HG02970 (cell line): ENCODE measurements around the gene PCBP2.
A peak's percentile ranks its signal among the peaks of the same experiment; 100 is the strongest.
"Not testable (repeated sequence)": the region's sequence is repeated elsewhere in the genome, so short reads cannot be mapped to it uniquely, and the experiment has no call there.

ENCODE experiments used
- ATAC-seq: cut with Tn5 transposase; IDR thresholded peaks from one replicate; pipeline ENCODE4 v1.9.1; 2021; ENCODE audit warnings: mild to moderate bottlenecking, moderate library complexity, moderate number of reproducible peaks; ENCODE audit not compliant: unreplicated experiment, low FRiP score

Gene PCBP2

DNA sequence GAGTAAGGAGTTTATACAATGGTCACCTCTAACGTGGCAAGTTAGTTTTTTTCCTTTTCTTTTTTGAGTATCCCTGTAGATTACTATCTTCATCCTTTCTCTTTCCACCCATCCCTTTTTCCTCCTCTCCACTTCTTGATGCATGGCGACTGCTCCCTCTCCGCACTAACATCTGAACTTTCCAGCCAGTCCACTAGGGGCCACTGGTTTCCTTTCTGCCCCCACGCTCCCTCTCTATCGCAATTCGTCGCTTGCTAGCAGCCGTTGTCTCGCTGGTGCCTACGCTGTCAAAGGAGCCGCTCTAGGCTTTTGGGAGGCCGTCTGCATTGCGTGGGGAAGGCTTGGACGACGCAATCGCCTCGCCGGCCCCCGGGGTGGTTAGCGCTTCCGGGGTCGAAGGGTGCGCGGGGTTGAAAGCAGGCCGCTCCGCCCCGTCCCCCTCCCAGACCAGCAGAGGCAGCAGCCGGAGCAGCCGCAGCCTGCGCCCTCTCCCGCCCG lies at the start of gene PCBP2:
Gene PCBP2, plus strand, starts transcription at position 442 of the 498 bp plus-strand sequence. CDS start 2,699 bp downstream, outside the sequence.
- peak; percentile 93 for ATAC-seq

DNA sequence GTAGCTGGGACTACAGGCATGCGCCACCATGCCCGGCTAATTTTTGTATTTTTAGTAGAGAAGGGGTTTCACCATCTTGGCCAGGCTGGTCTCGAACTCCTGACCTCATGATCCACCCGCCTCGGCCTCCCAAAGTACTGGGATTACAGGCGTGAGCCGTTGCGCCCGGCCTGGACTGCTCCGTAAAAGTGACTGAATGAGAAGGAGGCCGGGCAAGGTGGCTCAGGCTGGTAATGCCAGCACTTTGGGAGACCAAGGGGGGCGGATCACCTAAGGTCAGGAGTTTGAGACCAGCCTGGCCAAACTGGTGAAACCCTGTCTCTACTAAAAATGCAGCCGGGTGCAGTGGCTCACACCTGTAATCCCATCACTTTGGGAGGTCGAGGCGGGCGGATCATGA lies 49.6 kb upstream of the PCBP2 start:
- ATAC-seq = not testable (repeated sequence)

DNA sequence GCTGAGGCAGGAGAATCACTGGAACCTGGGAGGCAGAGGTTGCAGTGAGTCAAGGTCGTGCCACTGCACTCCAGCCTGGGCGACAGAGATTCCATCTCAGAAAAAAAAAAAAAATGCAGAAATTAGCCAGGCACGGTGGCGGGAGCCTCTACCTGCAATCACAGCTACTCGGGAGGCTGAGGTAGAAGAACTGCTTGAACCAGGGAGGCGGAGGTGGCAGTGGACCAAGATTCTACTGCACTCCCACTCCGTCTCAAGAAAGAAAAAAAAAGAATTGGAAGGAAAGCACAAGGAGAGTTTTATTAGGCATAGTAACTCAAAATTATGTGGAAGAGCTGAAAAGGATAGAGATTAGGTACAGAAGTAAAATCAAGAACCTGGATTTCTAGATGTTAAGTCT lies 49.0 kb upstream of the PCBP2 start:
- ATAC-seq = no peak

DNA sequence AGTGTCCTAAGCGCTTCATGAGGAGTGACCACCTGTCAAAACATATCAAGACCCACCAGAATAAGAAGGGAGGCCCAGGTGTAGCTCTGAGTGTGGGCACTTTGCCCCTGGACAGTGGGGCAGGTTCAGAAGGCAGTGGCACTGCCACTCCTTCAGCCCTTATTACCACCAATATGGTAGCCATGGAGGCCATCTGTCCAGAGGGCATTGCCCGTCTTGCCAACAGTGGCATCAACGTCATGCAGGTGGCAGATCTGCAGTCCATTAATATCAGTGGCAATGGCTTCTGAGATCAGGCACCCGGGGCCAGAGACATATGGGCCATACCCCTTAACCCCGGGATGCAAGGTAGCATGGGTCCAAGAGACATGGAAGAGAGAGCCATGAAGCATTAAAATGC lies 41.0 kb upstream of the PCBP2 start:
- no peak for ATAC-seq

DNA sequence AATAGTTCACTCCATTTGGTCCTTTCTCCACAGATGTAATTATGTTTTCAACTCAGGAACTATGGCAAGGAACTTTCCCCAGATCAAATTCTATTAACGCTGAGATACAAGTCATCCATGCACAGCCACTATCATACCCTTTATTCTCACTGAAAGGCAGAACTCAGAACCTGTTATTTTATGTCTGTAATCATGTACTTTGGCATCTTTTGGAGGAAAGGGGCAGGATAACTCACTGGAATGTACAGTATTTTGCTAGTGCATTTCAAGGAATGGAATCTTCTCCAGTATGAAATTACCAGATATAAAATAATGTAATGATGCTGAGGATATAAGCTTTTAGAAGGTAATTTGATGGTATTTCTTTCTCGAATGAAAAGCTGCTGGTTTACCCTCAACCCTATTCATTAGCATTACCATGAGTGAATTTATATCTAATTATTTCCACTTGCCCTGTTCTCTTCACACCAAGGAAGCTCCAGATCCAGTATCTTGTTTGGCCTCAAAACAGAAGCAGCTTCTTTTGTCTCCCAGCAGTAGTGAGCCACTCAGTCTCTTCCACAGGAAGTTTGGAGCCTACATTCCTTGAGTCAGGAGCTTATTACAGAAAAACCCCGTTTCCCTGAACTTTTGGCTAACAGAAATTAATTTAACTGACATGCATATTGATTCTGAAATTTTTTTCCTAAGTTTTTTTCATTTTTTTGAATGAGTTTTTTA lies 38.3 kb upstream of the PCBP2 start:
- ATAC-seq = no peak

DNA sequence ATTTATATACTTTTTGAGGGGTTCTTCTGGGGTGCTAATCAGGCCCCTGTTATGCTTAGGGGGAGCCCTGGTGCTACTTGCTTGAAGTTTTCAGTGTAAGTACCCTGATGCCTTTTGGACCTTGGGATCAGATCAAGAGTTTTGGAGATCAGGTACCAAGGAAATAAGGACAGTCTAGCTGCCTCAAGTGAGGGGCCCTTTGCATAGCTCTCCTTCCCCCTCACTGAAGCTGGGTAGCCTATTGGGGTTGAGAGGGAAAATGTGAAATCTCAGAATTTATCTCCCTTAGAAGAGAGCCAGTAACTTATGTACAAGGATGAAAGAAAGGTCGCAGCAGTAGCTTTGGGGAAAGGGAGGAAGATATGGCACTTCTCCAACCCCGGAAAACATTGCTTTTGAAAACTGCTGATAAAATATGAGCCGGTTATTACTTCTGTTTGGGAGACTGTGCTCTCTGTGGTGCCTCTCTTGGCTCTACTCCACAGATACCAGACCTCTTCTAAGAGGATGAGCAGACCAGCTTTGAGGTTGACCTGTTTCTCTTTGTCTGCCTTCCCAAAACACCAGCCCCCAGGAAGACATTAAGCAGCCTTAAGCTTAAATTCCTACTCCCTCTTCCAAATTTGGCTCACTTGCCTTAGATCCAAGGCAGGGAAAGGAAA lies 37.0 kb upstream of the PCBP2 start:
- no peak for ATAC-seq

DNA sequence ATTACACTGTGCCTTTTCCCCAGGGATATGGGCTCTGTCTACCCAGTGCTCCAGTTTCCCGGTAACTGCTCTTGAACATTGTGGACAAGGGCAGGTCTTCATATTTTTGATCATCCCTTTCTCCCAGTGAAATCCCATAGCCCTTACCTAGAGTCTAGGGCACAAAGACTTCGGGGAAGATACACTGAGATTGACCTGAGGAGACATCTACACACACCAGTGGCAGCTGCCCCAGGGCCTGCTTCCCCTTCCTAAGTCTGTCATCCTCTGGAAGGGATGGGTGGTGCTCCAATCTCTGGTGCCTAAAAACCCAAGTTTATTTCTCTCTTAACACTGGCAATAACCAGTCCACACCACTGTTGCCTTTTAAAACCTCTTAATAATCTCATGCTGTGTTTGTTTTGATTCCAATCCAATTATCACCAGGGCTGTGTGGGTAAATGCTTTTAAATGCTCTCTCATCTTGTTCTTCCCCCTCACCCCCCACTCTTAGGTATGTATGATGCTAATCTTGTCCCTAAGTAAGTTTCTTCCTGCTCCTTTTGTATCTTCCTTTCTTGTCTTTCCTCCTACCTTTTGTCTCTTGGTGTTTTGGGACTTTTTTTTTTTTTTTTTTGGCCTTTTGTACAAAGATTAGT lies 36.0 kb upstream of the PCBP2 start:
- not testable (repeated sequence) for ATAC-seq

DNA sequence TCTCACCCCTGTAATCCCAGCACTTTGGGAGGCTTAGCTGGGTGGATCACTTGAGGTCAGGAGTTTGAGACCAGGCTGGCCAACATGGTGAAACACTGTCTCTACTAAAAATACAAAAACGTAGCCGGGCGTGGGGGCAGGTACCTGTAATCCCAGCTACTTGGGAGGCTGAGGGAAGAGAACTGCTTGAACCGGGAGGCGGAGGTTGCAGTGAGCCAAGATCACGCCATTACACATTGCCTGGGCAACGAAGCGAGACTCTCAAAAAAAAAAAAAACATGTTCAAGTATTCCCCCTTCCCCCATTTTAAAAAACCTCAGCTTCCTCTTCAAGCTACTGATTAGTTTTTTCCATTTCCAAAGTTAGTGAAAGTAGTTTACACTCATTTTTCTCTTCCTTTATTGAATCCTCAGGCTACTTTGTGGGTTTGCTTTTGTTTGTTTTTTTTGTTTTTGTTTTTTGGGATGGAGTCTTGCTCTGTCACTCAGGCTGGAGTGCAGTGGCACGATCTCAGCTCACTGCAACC lies 34.5 kb upstream of the PCBP2 start:
- not testable (repeated sequence) for ATAC-seq

DNA sequence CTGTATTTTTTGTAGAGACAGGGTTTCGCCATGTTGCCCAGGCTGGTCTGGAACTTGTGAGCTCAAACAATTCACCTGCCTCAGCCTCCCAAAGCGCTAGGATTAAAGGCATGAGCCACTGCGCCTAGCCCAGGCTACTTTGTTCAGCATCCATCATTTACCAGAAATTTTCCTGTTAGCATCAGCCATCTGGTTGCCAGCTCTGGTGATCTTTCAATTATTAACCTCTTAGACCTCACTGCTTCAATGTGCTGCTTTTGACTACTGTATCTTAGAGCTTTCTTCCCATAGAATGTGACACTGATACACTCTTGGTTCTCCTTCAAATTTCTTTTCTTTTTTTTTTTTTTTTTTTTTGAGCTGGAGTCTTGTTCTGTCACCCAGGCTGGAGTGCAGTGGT lies 33.7 kb upstream of the PCBP2 start:
- ATAC-seq = no peak

DNA sequence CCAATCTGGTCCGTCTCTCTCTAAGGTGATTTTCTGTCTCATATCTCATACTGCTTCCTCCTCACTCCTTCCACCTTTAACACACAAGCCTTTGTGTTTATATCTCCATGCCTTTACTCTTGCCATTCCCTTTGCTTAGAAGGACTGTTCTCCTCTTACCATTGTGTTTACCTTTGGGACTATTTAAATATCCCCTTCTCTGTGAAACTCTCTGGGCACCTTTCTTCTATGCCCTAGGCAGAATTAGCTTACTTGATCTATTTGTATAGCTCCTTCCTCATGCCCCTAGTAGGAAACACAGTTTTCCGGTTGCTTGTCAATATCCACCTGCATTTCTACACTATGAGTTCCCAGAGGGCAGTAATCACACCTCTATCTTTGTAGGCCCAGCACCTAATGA lies 32.1 kb upstream of the PCBP2 start:
- ATAC-seq = no peak

DNA sequence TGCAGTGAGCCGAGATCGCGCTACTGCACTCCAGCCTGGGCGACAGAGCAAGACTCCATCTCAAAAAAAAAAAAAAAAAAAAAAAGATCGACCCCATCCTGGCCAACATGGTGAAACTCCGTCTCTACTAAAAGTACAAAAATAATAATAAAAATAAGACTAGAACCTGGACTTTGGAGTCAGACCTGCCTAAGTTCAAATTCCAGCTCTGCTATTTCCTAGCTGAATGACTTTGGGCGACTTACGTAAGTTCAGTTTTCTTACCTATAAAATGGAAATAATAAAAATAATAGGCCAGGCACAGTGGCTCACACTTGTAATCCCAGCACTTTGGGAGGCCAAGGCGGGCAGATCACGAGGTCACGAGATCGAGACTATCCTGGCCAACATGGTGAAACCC lies 29.7 kb upstream of the PCBP2 start:
- not testable (repeated sequence) for ATAC-seq

DNA sequence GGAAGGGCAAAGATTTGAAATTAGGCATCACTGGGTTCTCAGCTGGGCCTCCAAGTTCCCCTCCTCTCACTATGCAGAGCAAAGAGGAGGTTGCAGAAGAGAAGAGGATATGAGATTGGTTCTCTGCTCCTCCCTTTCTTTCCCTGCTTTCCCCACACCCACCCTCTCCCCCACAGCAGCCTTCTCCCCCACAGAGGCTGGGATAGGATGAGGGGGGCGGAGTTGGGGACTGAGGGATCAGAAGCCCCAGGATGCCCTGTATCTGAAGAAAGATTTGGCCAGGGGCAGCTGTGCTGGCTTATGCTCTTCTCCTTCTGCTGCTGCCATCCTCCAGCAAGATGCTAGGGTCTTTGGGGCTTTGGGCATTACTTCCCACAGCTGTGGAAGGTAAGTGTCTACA lies 28.3 kb upstream of the PCBP2 start, which contains the start of gene AMHR2:
Gene AMHR2, plus strand, starts transcription at position 259 of the 400 bp plus-strand sequence. Its CDS starts 80 bp downstream, at position 339.
- no peak for ATAC-seq

DNA sequence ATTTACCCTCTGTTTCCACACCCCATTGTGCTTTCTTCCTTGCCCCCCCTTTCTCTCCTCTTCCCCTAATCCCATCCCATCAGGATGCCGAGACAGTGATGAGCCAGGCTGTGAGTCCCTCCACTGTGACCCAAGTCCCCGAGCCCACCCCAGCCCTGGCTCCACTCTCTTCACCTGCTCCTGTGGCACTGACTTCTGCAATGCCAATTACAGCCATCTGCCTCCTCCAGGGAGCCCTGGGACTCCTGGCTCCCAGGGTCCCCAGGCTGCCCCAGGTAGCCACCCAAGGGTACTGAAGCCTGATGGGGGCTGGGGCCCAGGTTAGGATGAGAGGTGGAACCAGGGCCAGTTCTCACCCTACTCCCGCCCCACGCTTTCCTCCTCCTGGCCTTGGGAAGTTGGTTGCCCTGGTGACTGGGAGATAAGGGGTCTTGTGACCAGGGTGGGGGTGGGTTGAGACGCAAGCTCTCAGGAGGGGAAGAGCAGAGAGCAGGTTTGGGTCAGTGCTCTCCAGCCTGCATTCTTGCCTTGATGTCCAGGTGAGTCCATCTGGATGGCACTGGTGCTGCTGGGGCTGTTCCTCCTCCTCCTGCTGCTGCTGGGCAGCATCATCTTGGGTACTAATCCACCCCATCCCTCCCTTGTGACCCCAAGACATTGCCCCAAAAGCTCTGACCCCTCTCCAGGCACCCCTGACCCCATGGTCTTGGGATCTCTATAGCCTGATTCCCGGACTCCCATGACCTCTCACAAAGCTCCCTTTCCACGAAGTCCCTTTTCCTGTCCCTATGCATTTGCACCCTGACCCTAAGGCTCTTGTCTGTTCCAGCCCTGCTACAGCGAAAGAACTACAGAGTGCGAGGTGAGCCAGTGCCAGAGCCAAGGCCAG lies 27.0 kb upstream of the PCBP2 start:
- ATAC-seq = no peak

DNA sequence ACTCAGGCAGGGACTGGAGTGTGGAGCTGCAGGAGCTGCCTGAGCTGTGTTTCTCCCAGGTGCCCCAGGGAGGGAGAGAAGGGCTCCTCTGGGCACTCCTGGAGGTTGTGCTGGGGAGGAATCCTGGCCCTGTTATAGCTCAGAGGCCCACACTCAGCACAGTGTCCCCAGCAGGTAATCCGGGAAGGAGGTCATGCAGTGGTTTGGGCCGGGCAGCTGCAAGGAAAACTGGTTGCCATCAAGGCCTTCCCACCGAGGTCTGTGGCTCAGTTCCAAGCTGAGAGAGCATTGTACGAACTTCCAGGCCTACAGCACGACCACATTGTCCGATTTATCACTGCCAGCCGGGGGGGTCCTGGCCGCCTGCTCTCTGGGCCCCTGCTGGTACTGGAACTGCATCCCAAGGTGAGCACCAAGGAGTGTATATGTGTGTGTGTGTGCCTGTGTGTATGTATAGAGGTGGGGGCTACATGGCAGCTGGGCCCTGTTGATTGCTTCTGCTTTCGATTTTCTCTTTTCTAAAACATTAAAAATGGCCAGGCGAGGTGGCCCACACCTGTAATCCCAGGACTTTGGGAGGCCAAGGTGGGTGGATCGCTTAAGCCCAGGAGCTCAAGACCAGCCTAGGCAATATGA lies 26.3 kb upstream of the PCBP2 start:
- no peak for ATAC-seq

DNA sequence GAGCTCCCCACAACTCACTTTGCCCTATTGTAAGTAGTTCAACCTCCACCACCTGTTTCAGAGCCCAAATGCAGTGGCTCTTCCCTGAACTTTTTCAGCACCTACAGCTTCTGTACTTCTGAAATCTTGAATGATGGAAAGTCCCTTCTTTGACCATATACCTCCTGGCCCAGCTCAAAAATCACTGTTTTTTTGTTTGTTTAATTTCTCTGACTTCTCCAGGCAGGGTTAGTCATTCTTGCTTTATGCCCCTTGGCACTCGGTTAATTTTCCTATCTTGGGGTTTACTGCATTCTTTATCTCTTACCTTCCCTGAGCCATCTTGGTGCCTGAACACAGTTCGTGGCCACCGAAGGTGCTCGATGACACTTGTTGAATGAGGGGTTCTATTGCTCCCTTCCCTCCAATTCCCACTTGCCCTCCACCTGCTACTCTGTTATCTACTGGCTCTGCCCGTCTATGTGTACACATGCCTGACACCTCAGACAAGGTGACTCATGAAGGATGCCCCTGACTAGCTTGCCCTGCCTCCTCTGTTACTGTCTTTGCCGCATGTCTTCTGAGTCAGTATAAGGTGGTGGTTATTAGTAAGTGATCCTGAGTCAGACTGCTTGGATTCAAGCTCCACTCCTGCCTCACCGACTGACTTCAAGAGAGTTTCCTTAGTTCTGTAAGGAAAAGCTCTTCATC lies 23.9 kb upstream of the PCBP2 start:
- ATAC-seq = no peak

DNA sequence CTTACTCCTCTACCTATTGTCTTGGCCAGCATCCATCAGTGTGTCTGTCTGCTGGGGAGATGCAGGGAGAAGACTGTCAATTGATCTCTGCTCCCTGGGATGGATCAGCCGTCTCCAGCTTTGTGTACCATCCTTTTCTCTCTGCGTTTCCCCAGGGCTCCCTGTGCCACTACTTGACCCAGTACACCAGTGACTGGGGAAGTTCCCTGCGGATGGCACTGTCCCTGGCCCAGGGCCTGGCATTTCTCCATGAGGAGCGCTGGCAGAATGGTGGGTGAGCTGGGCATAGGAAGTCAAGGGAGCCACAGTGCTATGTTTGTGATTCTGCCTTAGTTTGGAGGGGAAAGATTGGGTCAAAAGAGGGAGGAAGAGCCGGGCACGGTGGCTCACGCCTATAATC lies 23.2 kb upstream of the PCBP2 start:
- ATAC-seq = no peak

DNA sequence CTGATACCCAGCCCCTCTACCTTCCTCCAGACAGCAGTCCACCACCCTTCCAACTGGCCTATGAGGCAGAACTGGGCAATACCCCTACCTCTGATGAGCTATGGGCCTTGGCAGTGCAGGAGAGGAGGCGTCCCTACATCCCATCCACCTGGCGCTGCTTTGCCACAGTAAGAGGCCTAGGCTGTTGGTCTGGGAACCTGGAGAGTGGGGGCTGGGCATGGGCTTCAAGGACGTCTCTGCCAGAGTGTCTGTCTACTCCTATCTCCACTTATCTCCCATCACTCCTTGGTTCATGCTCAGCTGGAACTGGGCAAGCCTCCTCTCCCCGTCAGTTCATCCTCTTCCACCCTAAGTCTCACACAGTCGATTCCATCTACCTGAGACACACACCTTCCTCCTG lies 21.8 kb upstream of the PCBP2 start:
- no peak for ATAC-seq

DNA sequence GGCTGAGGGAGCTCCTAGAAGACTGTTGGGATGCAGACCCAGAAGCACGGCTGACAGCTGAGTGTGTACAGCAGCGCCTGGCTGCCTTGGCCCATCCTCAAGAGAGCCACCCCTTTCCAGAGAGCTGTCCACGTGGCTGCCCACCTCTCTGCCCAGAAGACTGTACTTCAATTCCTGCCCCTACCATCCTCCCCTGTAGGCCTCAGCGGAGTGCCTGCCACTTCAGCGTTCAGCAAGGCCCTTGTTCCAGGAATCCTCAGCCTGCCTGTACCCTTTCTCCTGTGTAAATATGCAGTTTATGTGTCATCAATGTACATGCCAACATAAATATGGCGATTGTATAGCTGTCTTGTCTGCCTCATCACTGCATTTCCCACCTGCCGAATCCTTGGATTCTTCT lies 20.7 kb upstream of the PCBP2 start:
- ATAC-seq = no peak

DNA sequence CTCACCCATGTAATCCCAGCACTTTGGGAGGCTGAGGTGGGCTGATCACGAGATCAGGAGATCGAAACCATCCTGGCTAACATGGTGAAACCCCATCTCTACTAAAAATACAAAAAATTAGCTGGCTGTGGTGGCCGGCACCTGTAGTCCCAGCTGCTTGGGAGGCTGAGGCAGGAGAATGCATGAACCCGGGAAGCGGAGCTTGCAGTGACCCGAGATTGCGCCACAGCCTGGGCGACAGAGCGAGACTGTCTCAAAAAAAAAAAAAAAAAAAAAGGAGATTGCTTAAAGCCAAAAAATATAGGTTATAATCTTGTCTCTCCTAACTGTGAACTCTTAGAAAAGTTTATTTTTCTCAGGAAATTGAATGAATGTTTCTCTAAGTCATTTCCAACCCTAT lies 16.6 kb upstream of the PCBP2 start:
- ATAC-seq = not testable (repeated sequence)
